ENCODE data around the gene PDSS2.
"Not testable (repeated sequence)": the region's sequence is repeated elsewhere in the genome, so short reads cannot be mapped to it uniquely, and the experiment has no call there.

DNA sequence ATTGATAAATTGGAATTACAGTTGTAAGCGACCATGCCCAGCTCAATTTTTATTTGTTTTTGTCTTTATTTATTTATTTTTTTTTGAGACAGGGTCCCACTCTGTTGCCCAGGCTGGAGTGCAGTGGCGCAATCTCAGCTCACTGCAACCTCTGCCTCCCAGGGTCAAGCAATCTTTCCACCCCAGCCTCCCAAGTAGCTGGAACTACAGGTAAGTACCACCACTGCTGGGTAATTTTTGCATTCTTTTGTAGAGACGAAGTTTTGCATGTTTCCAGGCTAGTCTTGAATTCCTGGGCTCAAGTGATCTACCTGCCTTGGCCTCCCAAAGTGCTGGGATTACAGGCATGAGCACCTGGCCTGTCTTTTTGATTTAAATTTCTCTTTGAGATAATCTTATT lies 323.0 kb downstream of the PDSS2 start:
- TF ChIP-seq, protein P1, sequence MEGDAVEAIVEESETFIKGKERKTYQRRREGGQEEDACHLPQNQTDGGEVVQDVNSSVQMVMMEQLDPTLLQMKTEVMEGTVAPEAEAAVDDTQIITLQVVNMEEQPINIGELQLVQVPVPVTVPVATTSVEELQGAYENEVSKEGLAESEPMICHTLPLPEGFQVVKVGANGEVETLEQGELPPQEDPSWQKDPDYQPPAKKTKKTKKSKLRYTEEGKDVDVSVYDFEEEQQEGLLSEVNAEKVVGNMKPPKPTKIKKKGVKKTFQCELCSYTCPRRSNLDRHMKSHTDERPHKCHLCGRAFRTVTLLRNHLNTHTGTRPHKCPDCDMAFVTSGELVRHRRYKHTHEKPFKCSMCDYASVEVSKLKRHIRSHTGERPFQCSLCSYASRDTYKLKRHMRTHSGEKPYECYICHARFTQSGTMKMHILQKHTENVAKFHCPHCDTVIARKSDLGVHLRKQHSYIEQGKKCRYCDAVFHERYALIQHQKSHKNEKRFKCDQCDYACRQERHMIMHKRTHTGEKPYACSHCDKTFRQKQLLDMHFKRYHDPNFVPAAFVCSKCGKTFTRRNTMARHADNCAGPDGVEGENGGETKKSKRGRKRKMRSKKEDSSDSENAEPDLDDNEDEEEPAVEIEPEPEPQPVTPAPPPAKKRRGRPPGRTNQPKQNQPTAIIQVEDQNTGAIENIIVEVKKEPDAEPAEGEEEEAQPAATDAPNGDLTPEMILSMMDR (conservative IDR thresholded peaks at IDR 0.05; ENCODE audit: low read length), result not testable (repeated sequence)
- not testable (repeated sequence) for TF ChIP-seq EZH2phosphoT487 (IDR thresholded peaks at IDR 0.05; ENCODE audit: borderline replicate concordance)
